ACHN (cell line): Measurements from ENCODE around the gene GALNT15.

Experiments used
- DNase-seq: peaks from one replicate; pipeline ENCODE4 v3.0.0-alpha.2; 2015
- in situ Hi-C: cut with HindIII; loops from 2 replicates; pipeline ENCODE4 v1.10.0; 2017; ENCODE audit warnings: low sequenced_read_pairs, low pct_ligation_motif_present, low pct_unique_long_range_greater_than_20kb

The GALNT15 gene

GRCh38 chr3:16148783-16149182 lies 25.7 kb upstream of the GALNT15 start:
- in situ Hi-C loops, result no loop called here
- DNase-seq, result no peak

GRCh38 chr3:16150285-16150684 lies 24.2 kb upstream of the GALNT15 start:
- DNase-seq, result no peak

GRCh38 chr3:16151109-16151508 lies 23.4 kb upstream of the GALNT15 start:
- in situ Hi-C loops, result no loop called here
- DNase-seq, result no peak

More at GRCh38 chr3:16150285-16150684, 24.2 kb upstream of the GALNT15 start:
- in situ Hi-C loops, result no loop called here

GRCh38 chr3:16168211-16168610 lies 6.3 kb upstream of the GALNT15 start:
- no peak for DNase-seq
- in situ Hi-C loops, result no loop called here

GRCh38 chr3:16171009-16171408 lies 3.5 kb upstream of the GALNT15 start:
- in situ Hi-C loops, result no loop called here
- DNase-seq, result no peak

GRCh38 chr3:16171825-16172224 lies 2.7 kb upstream of the GALNT15 start:
- DNase-seq, result no peak
- in situ Hi-C loops, result no loop called here

- in situ Hi-C loops, result no loop called here
- DNase-seq, result no peak
Measured at GRCh38 chr3:16173283-16174025, 1.0 kb upstream of the GALNT15 start.

- in situ Hi-C loops, result no loop called here
- no peak for DNase-seq
Measured at GRCh38 chr3:16174026-16174355, 489 bp upstream of the GALNT15 start.

GRCh38 chr3:16174976-16175901 lies 759 bp downstream of the GALNT15 start:
- in situ Hi-C loops, result no loop called here
- DNase-seq, result no peak

GRCh38 chr3:16176391-16177030 lies 2.0 kb downstream of the GALNT15 start:
- in situ Hi-C loops, result no loop called here
- no peak for DNase-seq

GRCh38 chr3:16177382-16177781 lies 2.9 kb downstream of the GALNT15 start:
- DNase-seq, result no peak
- in situ Hi-C loops, result no loop called here

- in situ Hi-C loops, result no loop called here
- DNase-seq, result peak; percentile 67
Measured at GRCh38 chr3:16177962-16178627, 3.6 kb downstream of the GALNT15 start.

- no peak for DNase-seq
- in situ Hi-C loops, result no loop called here
Measured at GRCh38 chr3:16178628-16178988, 4.1 kb downstream of the GALNT15 start.

- DNase-seq, result no peak
Measured at GRCh38 chr3:16179261-16179660, 4.8 kb downstream of the GALNT15 start.

GRCh38 chr3:16179771-16180736 lies 5.6 kb downstream of the GALNT15 start:
- DNase-seq, result no peak
- in situ Hi-C loops, result no loop called here

More at GRCh38 chr3:16179261-16179660, 4.8 kb downstream of the GALNT15 start:
- in situ Hi-C loops, result no loop called here

- in situ Hi-C loops, result no loop called here
Measured at GRCh38 chr3:16180737-16181134, 6.3 kb downstream of the GALNT15 start.

GRCh38 chr3:16181361-16181760 lies 6.9 kb downstream of the GALNT15 start:
- no peak for DNase-seq
- in situ Hi-C loops, result no loop called here

More at GRCh38 chr3:16180737-16181134, 6.3 kb downstream of the GALNT15 start:
- DNase-seq, result no peak

- in situ Hi-C loops, result no loop called here
Measured at GRCh38 chr3:16182183-16182582, 7.7 kb downstream of the GALNT15 start.

More at GRCh38 chr3:16182183-16182582, 7.7 kb downstream of the GALNT15 start:
- DNase-seq, result peak; percentile 3
